WTC11 (cell line): ENCODE results near the gene MAML2. TPM values are rescaled to one million over a fixed set of nuclear protein-coding genes. Genes with fewer than 3 reads are reported as not detected.

Source experiments
- ATAC-seq: fragments of 200-7000 bp; cut with Tn5 transposase; 2 replicates; pipeline ENCODE4 v1.10.0; 2021; ENCODE audit warnings: mild to moderate bottlenecking, moderate library complexity
- CTCF ChIA-PET: fragments of 300-600 bp; sonication (Branson Sonifier 250); formaldehyde crosslinking; loops from one replicate; lab custom pipeline; 2021; ENCODE audit warnings: antibody characterized with exemption; lab: Charles Lee
- POLR2A ChIA-PET: fragments of 350-600 bp; sonication (Branson Sonifier 250); formaldehyde crosslinking; loops from one replicate; lab custom pipeline; 2021; ENCODE audit warnings: antibody characterized with exemption; lab: Charles Lee
- DNase-seq: peaks from one replicate; pipeline ENCODE4 v3.0.0; 2021; ENCODE audit warnings: low spot score
- H3K27ac Mint-ChIP-seq: 2 replicates; pipeline ENCODE4 v1.8.0; 2021; ENCODE audit warnings: mixed read lengths
- H3K27me3 Mint-ChIP-seq: 2 replicates; pipeline ENCODE4 v1.8.0; 2021; ENCODE audit warnings: low read depth, mild to moderate bottlenecking, moderate library complexity, mixed read lengths
- H3K36me3 Mint-ChIP-seq: 2 replicates; pipeline ENCODE4 v1.8.0; 2021; ENCODE audit warnings: mixed read lengths
- H3K4me1 Mint-ChIP-seq: 2 replicates; pipeline ENCODE4 v1.8.0; 2022; ENCODE audit warnings: mixed read lengths
- H3K4me3 Mint-ChIP-seq: 2 replicates; pipeline ENCODE4 v1.8.0; 2021; ENCODE audit warnings: mild to moderate bottlenecking, moderate library complexity, mixed read lengths
- H3K9me3 Mint-ChIP-seq: 2 replicates; pipeline ENCODE4 v1.8.0; 2021; ENCODE audit warnings: mixed read lengths
- CBFB ChIP-seq: sonication (generic); formaldehyde crosslinking; IDR thresholded peaks from 2 replicates; pipeline ENCODE4 v1.8.1; 2022; ENCODE audit warnings: mild to moderate bottlenecking, low read depth, missing genetic modification reagents
- FOXJ3 ChIP-seq: sonication (generic); formaldehyde crosslinking; IDR thresholded peaks from 2 replicates; pipeline ENCODE4 v1.9.0; 2021; ENCODE audit warnings: missing genetic modification reagents, mild to moderate bottlenecking, borderline replicate concordance
- JUN ChIP-seq: sonication (generic); formaldehyde crosslinking; IDR thresholded peaks from 2 replicates; pipeline ENCODE4 v1.8.0; 2023; ENCODE audit warnings: mild to moderate bottlenecking, missing genetic modification reagents
- MAX ChIP-seq: sonication (generic); formaldehyde crosslinking; IDR thresholded peaks from 2 replicates; pipeline ENCODE4 v1.8.0; 2022; ENCODE audit warnings: mild to moderate bottlenecking, missing genetic modification reagents
- NFE2L1 ChIP-seq: sonication (generic); formaldehyde crosslinking; IDR thresholded peaks from 2 replicates; pipeline ENCODE4 v1.8.1; 2023; ENCODE audit warnings: missing genetic modification reagents
- NR2C2 ChIP-seq: sonication (generic); formaldehyde crosslinking; IDR thresholded peaks from 2 replicates; pipeline ENCODE4 v1.8.0; 2022; ENCODE audit warnings: mild to moderate bottlenecking, missing genetic modification reagents
- SMAD3 ChIP-seq: sonication (generic); formaldehyde crosslinking; IDR thresholded peaks from 2 replicates; pipeline ENCODE4 v1.8.0; 2022; ENCODE audit warnings: missing genetic modification reagents, mild to moderate bottlenecking, borderline replicate concordance
- SOX15 ChIP-seq: fragments of 250-450 bp; sonication (Bioruptor Pico); IDR thresholded peaks from 2 replicates; pipeline ENCODE4 v1.9.0; 2021; ENCODE audit warnings: mild to moderate bottlenecking
- TEAD1 ChIP-seq: sonication (generic); formaldehyde crosslinking; IDR thresholded peaks from 2 replicates; pipeline ENCODE4 v1.8.0; 2022; ENCODE audit warnings: mild to moderate bottlenecking, missing genetic modification reagents
- ZNF138 ChIP-seq: sonication (generic); formaldehyde crosslinking; conservative IDR thresholded peaks from 2 replicates; pipeline ENCODE4 v1.8.1; 2022; ENCODE audit warnings: mild to moderate bottlenecking, moderate library complexity, missing genetic modification reagents
- ZNF263 ChIP-seq: sonication (generic); formaldehyde crosslinking; IDR thresholded peaks from 2 replicates; pipeline ENCODE4 v1.8.1; 2022; ENCODE audit warnings: low read depth, mild to moderate bottlenecking, moderate library complexity, missing genetic modification reagents
- ZNF396 ChIP-seq: fragments of 250-450 bp; sonication (Bioruptor Pico); IDR thresholded peaks from 2 replicates; pipeline ENCODE4 v1.8.0; 2021; ENCODE audit warnings: mild to moderate bottlenecking, moderate library complexity, borderline replicate concordance
- total RNA-seq: library from RNA; stranded (reverse); gene quantifications from 3 replicates; pipeline ENCODE4 v1.2.3, GENCODE V29; 2021
- TF ChIP-seq, protein P1 (sequence below): sonication (generic); formaldehyde crosslinking; IDR thresholded peaks from 2 replicates; pipeline ENCODE4 v1.8.0; 2023; ENCODE audit warnings: missing genetic modification reagents
- TF ChIP-seq, protein P2 (sequence below): fragments of 250-450 bp; sonication (Bioruptor Pico); IDR thresholded peaks from 2 replicates; pipeline ENCODE4 v1.9.0; 2021; ENCODE audit warnings: mild to moderate bottlenecking
- TF ChIP-seq, protein P3 (sequence below): sonication (generic); formaldehyde crosslinking; IDR thresholded peaks from 2 replicates; pipeline ENCODE4 v1.8.1; 2023; ENCODE audit warnings: mild to moderate bottlenecking, missing genetic modification reagents, moderate library complexity
- TF ChIP-seq, protein P4 (sequence below): sonication (generic); formaldehyde crosslinking; IDR thresholded peaks from 2 replicates; pipeline ENCODE4 v1.8.1; 2022; ENCODE audit warnings: low read depth, missing genetic modification reagents, borderline replicate concordance
- TF ChIP-seq, protein P5 (sequence below): fragments of 250-450 bp; sonication (Bioruptor Pico); IDR thresholded peaks from 2 replicates; pipeline ENCODE4 v1.9.0; 2021; ENCODE audit warnings: mild to moderate bottlenecking
- TF ChIP-seq, protein P6 (sequence below): sonication (generic); formaldehyde crosslinking; IDR thresholded peaks from 2 replicates; pipeline ENCODE4 v1.8.1; 2023; ENCODE audit warnings: mild to moderate bottlenecking, missing genetic modification reagents
- TF ChIP-seq, protein P7 (sequence below): sonication (generic); formaldehyde crosslinking; IDR thresholded peaks from 2 replicates; pipeline ENCODE4 v1.8.1; 2023; ENCODE audit warnings: mild to moderate bottlenecking, moderate library complexity, missing genetic modification reagents

The MAML2 gene
- total RNA-seq, 1 experiment from 2014 or later: 8.1 TPM

DNA sequence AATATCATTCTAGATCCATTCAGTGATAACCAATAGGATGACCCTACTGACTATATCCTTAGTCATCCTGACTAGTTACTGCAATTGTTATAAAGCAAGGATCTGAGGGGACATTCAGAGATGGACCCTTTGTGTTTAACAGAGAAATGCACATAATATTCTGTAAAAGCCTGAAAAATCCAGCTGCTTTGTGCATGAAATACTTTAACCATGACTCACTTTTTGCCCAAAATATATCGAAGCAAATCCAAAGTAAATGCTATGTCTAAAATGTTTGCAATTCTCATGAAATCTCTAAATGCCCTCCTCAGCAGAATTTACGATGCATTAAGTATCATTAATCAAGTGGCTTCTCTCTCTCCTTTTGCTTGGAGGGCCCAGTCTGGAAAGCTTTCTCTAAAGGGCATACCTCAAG, 240.3 kb downstream of the MAML2 start:
- ATAC-seq: no peak
- H3K27me3 Mint-ChIP-seq: no peaks in the 10 kb centered on the region
- TF ChIP-seq, protein P1, sequence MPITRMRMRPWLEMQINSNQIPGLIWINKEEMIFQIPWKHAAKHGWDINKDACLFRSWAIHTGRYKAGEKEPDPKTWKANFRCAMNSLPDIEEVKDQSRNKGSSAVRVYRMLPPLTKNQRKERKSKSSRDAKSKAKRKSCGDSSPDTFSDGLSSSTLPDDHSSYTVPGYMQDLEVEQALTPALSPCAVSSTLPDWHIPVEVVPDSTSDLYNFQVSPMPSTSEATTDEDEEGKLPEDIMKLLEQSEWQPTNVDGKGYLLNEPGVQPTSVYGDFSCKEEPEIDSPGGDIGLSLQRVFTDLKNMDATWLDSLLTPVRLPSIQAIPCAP: no peak
- TF ChIP-seq, protein P2, sequence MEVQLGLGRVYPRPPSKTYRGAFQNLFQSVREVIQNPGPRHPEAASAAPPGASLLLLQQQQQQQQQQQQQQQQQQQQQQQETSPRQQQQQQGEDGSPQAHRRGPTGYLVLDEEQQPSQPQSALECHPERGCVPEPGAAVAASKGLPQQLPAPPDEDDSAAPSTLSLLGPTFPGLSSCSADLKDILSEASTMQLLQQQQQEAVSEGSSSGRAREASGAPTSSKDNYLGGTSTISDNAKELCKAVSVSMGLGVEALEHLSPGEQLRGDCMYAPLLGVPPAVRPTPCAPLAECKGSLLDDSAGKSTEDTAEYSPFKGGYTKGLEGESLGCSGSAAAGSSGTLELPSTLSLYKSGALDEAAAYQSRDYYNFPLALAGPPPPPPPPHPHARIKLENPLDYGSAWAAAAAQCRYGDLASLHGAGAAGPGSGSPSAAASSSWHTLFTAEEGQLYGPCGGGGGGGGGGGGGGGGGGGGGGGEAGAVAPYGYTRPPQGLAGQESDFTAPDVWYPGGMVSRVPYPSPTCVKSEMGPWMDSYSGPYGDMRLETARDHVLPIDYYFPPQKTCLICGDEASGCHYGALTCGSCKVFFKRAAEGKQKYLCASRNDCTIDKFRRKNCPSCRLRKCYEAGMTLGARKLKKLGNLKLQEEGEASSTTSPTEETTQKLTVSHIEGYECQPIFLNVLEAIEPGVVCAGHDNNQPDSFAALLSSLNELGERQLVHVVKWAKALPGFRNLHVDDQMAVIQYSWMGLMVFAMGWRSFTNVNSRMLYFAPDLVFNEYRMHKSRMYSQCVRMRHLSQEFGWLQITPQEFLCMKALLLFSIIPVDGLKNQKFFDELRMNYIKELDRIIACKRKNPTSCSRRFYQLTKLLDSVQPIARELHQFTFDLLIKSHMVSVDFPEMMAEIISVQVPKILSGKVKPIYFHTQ (CRISPR knock-in tag): no peak
- TF ChIP-seq ZNF396 (CRISPR knock-in tag) (no peak), SOX15 (CRISPR knock-in tag) (no peak), CBFB (CRISPR knock-in tag) (no peak), NR2C2 (CRISPR knock-in tag) (no peak), MAX (CRISPR knock-in tag) (no peak)
- TF ChIP-seq, all 79 proteins: peak for 0
- no peaks in the 10 kb centered on the region for H3K36me3 Mint-ChIP-seq
- ChIA-PET CTCF (interaction anchor here (1.3 kb wide), 1 partner anchor 240 kb away, joined by 3 read pairs; the partner anchor contains the start of gene MAML2), POLR2A (no interaction called here)
- H3K27ac Mint-ChIP-seq: no peak overlapping the region
- no peaks in the 10 kb centered on the region for H3K9me3 Mint-ChIP-seq
- H3K4me1 Mint-ChIP-seq: peaks cover 35% of the 10 kb centered on the region
- no peak overlapping the region for H3K4me3 Mint-ChIP-seq
- DNase-seq: no peak

DNA sequence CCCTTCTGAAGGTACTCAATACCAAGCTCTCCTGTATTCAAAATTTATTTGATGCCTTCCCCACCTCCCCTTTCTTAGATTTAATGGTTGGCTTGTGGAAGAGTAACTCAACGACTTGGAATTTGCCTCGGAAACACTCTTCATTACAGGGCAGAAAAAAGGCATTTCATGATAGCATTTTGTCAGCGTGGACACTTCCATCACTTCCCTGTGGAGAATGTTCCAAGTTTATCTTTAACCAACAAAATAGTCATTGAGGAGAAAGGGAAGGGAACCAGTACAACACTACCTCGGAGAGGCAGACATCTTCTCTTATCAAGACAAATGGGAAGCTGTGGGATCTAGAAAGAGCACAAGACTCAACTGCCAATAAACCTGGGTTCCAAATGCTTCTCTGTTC, 241.8 kb downstream of the MAML2 start:
- H3K36me3 Mint-ChIP-seq: no peaks in the 10 kb centered on the region
- H3K27ac Mint-ChIP-seq: no peak overlapping the region
- DNase-seq (no peak), ATAC-seq (no peak)
- peaks cover 41% of the 10 kb centered on the region for H3K4me1 Mint-ChIP-seq
- H3K27me3 Mint-ChIP-seq: no peaks in the 10 kb centered on the region
- ChIA-PET CTCF (interaction anchor here (0.9 kb wide), 1 partner anchor 293 kb away, joined by 3 read pairs; no protein-coding TSS in a partner anchor), POLR2A (interaction anchor here (0.7 kb wide), 1 partner anchor 242 kb away, joined by 3 read pairs; the partner anchor contains the start of gene MAML2)
- TF ChIP-seq, protein P3, sequence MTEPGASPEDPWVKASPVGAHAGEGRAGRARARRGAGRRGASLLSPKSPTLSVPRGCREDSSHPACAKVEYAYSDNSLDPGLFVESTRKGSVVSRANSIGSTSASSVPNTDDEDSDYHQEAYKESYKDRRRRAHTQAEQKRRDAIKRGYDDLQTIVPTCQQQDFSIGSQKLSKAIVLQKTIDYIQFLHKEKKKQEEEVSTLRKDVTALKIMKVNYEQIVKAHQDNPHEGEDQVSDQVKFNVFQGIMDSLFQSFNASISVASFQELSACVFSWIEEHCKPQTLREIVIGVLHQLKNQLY: no peak
- TF ChIP-seq SMAD3: no peak
- TF ChIP-seq, protein P4, sequence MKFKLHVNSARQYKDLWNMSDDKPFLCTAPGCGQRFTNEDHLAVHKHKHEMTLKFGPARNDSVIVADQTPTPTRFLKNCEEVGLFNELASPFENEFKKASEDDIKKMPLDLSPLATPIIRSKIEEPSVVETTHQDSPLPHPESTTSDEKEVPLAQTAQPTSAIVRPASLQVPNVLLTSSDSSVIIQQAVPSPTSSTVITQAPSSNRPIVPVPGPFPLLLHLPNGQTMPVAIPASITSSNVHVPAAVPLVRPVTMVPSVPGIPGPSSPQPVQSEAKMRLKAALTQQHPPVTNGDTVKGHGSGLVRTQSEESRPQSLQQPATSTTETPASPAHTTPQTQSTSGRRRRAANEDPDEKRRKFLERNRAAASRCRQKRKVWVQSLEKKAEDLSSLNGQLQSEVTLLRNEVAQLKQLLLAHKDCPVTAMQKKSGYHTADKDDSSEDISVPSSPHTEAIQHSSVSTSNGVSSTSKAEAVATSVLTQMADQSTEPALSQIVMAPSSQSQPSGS (CRISPR knock-in tag): no peak
- no peak for TF ChIP-seq ZNF263 (CRISPR knock-in tag)
- TF ChIP-seq, protein P5, sequence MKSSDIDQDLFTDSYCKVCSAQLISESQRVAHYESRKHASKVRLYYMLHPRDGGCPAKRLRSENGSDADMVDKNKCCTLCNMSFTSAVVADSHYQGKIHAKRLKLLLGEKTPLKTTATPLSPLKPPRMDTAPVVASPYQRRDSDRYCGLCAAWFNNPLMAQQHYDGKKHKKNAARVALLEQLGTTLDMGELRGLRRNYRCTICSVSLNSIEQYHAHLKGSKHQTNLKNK (CRISPR knock-in tag): no peak
- TF ChIP-seq FOXJ3 (CRISPR knock-in tag): no peak
- TF ChIP-seq ZNF138 (CRISPR knock-in tag): no peak
- TF ChIP-seq JUN (CRISPR knock-in tag): no peak
- TF ChIP-seq, protein P6, sequence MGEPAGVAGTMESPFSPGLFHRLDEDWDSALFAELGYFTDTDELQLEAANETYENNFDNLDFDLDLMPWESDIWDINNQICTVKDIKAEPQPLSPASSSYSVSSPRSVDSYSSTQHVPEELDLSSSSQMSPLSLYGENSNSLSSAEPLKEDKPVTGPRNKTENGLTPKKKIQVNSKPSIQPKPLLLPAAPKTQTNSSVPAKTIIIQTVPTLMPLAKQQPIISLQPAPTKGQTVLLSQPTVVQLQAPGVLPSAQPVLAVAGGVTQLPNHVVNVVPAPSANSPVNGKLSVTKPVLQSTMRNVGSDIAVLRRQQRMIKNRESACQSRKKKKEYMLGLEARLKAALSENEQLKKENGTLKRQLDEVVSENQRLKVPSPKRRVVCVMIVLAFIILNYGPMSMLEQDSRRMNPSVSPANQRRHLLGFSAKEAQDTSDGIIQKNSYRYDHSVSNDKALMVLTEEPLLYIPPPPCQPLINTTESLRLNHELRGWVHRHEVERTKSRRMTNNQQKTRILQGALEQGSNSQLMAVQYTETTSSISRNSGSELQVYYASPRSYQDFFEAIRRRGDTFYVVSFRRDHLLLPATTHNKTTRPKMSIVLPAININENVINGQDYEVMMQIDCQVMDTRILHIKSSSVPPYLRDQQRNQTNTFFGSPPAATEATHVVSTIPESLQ (CRISPR knock-in tag): no peak
- TF ChIP-seq, protein P7, sequence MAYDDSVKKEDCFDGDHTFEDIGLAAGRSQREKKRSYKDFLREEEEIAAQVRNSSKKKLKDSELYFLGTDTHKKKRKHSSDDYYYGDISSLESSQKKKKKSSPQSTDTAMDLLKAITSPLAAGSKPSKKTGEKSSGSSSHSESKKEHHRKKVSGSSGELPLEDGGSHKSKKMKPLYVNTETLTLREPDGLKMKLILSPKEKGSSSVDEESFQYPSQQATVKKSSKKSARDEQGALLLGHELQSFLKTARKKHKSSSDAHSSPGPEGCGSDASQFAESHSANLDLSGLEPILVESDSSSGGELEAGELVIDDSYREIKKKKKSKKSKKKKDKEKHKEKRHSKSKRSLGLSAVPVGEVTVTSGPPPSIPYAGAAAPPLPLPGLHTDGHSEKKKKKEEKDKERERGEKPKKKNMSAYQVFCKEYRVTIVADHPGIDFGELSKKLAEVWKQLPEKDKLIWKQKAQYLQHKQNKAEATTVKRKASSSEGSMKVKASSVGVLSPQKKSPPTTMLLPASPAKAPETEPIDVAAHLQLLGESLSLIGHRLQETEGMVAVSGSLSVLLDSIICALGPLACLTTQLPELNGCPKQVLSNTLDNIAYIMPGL (CRISPR knock-in tag): no peak
- TF ChIP-seq TEAD1 (CRISPR knock-in tag): no peak
- no peak for TF ChIP-seq NFE2L1 (CRISPR knock-in tag)
- no peaks in the 10 kb centered on the region for H3K9me3 Mint-ChIP-seq
- H3K4me3 Mint-ChIP-seq: no peak overlapping the region
